AG09309 (cell line): ENCODE results near the gene ST8SIA6.

Experiments
- DNase-seq: peaks from one replicate; pipeline ENCODE4 v3.0.0-alpha.2; 2010; ENCODE audit warnings: low read depth
- H3K4me3 ChIP-seq: 2 replicates; pipeline ENCODE4 v1.5.1; 2011; ENCODE audit warnings: mild to moderate bottlenecking, low read depth, low read length, moderate library complexity; ENCODE audit not compliant: control insufficient read depth
- TF ChIP-seq, protein P1 (sequence below): IDR thresholded peaks from 2 replicates; pipeline ENCODE4 v1.5.1; 2011; ENCODE audit warnings: mild to moderate bottlenecking, low read depth, low read length, inconsistent platforms; ENCODE audit not compliant: insufficient read depth, control insufficient read depth; ENCODE audit errors: missing control alignments

The ST8SIA6 gene

DNA sequence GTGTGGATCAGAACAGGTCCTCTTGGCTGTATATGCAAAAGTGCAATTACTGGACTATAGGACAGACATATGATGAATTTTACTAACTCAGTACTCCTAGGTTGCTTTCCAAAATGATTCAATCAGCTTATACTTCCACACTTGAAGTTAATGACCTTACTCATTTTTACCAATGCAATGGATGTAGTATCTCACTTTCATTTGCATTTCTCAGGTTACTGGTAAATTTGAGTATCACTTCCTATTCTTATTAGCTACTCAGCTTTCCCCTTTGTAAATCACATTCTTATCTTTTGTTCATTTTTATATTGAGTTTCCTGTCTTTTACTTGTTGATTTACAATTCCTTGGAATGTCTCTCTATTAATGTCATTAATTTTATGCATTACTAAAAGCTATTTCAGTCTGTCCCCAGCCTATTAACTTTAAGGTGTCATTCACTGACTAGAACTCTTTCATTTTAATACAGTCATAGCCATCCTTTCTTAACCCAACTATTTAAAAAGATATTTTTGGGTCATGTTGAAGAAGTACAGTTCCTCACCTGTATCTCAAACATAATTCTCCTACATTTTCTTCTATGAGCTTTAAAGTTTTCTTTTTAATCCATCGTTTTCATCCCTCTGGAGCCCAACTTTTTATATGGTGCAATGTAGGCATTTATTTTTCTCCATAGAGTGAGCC lies 137.8 kb downstream of the ST8SIA6 start:
- TF ChIP-seq, protein P1, sequence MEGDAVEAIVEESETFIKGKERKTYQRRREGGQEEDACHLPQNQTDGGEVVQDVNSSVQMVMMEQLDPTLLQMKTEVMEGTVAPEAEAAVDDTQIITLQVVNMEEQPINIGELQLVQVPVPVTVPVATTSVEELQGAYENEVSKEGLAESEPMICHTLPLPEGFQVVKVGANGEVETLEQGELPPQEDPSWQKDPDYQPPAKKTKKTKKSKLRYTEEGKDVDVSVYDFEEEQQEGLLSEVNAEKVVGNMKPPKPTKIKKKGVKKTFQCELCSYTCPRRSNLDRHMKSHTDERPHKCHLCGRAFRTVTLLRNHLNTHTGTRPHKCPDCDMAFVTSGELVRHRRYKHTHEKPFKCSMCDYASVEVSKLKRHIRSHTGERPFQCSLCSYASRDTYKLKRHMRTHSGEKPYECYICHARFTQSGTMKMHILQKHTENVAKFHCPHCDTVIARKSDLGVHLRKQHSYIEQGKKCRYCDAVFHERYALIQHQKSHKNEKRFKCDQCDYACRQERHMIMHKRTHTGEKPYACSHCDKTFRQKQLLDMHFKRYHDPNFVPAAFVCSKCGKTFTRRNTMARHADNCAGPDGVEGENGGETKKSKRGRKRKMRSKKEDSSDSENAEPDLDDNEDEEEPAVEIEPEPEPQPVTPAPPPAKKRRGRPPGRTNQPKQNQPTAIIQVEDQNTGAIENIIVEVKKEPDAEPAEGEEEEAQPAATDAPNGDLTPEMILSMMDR: no peak
- DNase-seq: no peak
- no peak overlapping the region for H3K4me3 ChIP-seq

DNA sequence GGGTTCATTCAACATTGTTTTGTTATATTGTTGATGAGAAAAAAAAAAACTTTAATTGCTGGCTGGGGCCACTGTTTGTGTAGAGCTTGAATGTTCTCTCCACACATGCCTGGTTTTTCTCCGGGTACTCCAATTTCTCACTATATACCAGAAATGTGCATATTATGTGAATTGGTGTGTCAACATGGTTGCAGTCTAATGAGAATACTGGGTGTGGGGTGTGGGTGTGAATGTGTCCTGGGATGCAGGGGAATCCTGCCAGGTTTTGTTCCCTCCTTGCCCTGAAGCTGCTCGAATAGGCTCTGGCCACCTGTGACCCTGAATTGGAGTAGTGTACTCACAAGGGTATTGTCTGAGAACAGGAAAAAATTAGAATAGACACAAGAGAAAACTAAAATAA lies 145.0 kb downstream of the ST8SIA6 start:
- no peak for DNase-seq
- TF ChIP-seq, protein P1: no peak
- no peak overlapping the region for H3K4me3 ChIP-seq

DNA sequence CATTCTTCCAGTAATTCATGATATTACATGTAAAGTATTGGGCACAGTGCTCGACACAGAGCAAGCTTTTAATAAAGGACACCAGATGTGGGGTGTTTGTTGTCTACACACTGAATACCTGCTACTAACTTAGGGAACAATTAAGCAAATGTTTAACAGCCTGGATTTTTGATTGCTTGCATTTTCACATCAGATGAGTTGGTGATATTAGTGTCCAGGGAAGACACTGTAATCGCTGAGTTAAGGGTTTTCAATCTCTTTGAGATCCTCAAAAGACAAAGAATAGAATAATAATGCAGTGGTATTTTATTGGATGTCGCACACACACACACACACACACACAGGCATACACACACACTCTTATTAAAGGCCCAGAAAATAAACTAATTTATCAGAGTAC lies 147.3 kb downstream of the ST8SIA6 start:
- DNase-seq: no peak

DNA sequence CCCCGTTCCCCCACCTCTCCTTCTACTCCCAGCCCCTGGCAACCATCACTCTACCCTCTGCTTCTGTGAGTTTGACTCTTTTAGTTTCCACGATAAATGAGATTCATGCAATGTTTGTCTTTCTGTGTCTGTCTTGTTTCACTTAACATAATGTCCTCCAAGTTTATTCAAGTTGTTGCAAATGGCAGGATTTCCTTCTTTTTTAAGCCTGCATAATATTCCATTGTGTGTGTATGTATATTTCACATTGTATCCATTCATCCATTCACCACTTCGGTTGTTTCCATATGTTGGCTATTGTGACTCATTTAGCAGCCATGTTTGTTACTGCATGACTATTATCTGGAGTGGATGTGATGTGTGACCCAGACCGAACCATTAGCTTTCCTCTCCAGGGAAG lies 162.0 kb downstream of the ST8SIA6 start:
- no peak for DNase-seq
- H3K4me3 ChIP-seq: no peak overlapping the region
- TF ChIP-seq, protein P1: no peak

More for the DNA sequence above, 147.3 kb downstream of the ST8SIA6 start:
- H3K4me3 ChIP-seq: no peak overlapping the region
- TF ChIP-seq, protein P1: no peak

DNA sequence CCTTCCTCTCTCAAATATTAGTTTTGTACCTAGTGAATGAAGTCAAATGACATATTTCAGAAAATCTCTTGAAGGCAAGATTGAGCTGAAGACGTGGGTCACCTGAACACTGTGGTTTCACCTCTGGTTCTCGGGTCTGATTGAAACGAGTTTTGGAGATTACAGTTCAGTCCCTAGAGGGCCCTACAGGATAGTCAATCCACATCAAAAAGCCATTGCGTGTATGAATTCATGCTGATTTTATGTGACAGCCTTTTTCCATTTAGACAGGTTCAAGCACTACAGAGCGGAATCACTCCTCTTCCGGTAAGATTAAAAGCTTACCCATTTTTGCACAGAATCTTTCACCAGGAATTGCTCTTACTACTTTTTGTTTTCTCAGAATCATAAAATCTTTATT lies 164.2 kb downstream of the ST8SIA6 start:
- no peak overlapping the region for H3K4me3 ChIP-seq
- TF ChIP-seq, protein P1: peak; percentile 54
- DNase-seq: peak; percentile 4

DNA sequence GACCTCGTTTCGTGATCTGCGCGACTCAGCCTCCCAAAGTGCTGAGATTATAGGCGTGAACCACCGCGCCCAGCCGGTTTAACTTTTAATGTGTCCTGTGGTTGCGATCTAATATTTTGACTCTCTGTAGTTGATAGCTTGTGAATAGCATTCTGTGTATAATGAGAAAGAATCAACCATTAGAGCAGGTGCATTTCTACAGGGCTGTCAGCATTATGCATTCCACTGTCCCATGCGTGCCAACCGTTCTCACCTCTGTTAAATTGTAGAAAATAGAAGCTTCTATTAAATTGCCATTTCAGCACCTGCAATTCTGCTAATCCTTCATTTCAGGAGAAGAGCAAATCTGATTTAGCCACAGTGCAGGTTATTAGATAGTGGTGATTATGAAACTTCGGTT lies 164.6 kb downstream of the ST8SIA6 start:
- no peak for DNase-seq
- TF ChIP-seq, protein P1: no peak
- H3K4me3 ChIP-seq: no peak overlapping the region
